SK-N-SH treated with all-trans-retinoic acid at 6 μM for 48 hours (cell line): Measurements from ENCODE around the gene HECTD1.
"Not testable (repeated sequence)": the region's sequence is repeated elsewhere in the genome, so short reads cannot be mapped to it uniquely, and the experiment has no call there.

Experiments
- ATAC-seq: fragments of 200-7000 bp; cut with Tn5 transposase; 3 replicates; pipeline ENCODE4 v1.9.1; 2020; ENCODE audit warnings: mild to moderate bottlenecking, moderate library complexity
- ARNTL ChIP-seq: fragments of 450-650 bp; formaldehyde crosslinking; IDR thresholded peaks from 2 replicates; pipeline ENCODE4 v1.5.0; 2020; ENCODE audit warnings: low read depth, mild to moderate bottlenecking, moderate library complexity, borderline replicate concordance
- BACH2 ChIP-seq: fragments of 250-450 bp; sonication (Bioruptor Pico); IDR thresholded peaks from 2 replicates; pipeline ENCODE4 v1.9.0; 2021; ENCODE audit warnings: mild to moderate bottlenecking, borderline replicate concordance
- CSDC2 ChIP-seq: fragments of 250-450 bp; sonication (Bioruptor Pico); IDR thresholded peaks from 2 replicates; pipeline ENCODE4 v1.5.0; 2020; ENCODE audit warnings: mild to moderate bottlenecking, moderate library complexity
- CSRNP3 ChIP-seq: fragments of 250-450 bp; sonication (Bioruptor Pico); IDR thresholded peaks from 2 replicates; pipeline ENCODE4 v1.5.1; 2021; ENCODE audit warnings: mild to moderate bottlenecking, moderate library complexity
- GLIS3 ChIP-seq: fragments of 250-450 bp; sonication (Bioruptor Pico); IDR thresholded peaks from 2 replicates; pipeline ENCODE4 v1.5.0; 2020; ENCODE audit warnings: mild to moderate bottlenecking, moderate library complexity
- ISL1 ChIP-seq: fragments of 250-450 bp; sonication (Bioruptor Pico); IDR thresholded peaks from 2 replicates; pipeline ENCODE4 v2.1.2; 2022; ENCODE audit warnings: mild to moderate bottlenecking, moderate library complexity
- OSR1 ChIP-seq: fragments of 250-450 bp; sonication (Bioruptor Pico); IDR thresholded peaks from 2 replicates; pipeline ENCODE4 v1.8.0; 2022; ENCODE audit warnings: moderate library complexity, mild to moderate bottlenecking, inconsistent platforms
- POU6F1 ChIP-seq: fragments of 250-450 bp; sonication (Bioruptor Pico); IDR thresholded peaks from 2 replicates; pipeline ENCODE4 v1.8.0; 2021; ENCODE audit warnings: low read depth, mild to moderate bottlenecking, moderate library complexity, borderline replicate concordance
- PPARA ChIP-seq: fragments of 250-450 bp; sonication (Bioruptor Pico); IDR thresholded peaks from 2 replicates; pipeline ENCODE4 v1.5.0; 2020; ENCODE audit warnings: mild to moderate bottlenecking, borderline replicate concordance
- TCF4 ChIP-seq: fragments of 250-450 bp; sonication (Bioruptor Pico); IDR thresholded peaks from 2 replicates; pipeline ENCODE4 v1.8.0; 2021; ENCODE audit warnings: mild to moderate bottlenecking, moderate library complexity, borderline replicate concordance
- TSHZ2 ChIP-seq: fragments of 250-450 bp; sonication (Bioruptor Pico); IDR thresholded peaks from 2 replicates; pipeline ENCODE4 v1.5.0; 2020; ENCODE audit warnings: mild to moderate bottlenecking, moderate library complexity
- ZFP3 ChIP-seq: fragments of 250-450 bp; sonication (Bioruptor Pico); IDR thresholded peaks from 2 replicates; pipeline ENCODE4 v1.5.0; 2020; ENCODE audit warnings: mild to moderate bottlenecking, moderate library complexity
- ZNF565 ChIP-seq: fragments of 450-650 bp; formaldehyde crosslinking; conservative IDR thresholded peaks from 2 replicates; pipeline ENCODE4 v1.5.0; 2020; ENCODE audit warnings: low read depth, mild to moderate bottlenecking, moderate library complexity
- ZNF70 ChIP-seq: fragments of 450-650 bp; formaldehyde crosslinking; IDR thresholded peaks from 2 replicates; pipeline ENCODE4 v1.5.0; 2020; ENCODE audit warnings: mild to moderate bottlenecking, moderate library complexity
- ZNF8 ChIP-seq: fragments of 450-650 bp; formaldehyde crosslinking; IDR thresholded peaks from 2 replicates; pipeline ENCODE4 v1.5.0; 2020; ENCODE audit warnings: mild to moderate bottlenecking, moderate library complexity

HECTD1 gene

GRCh38 chr14:31190219-31190603, 17.4 kb downstream of the HECTD1 start:
- ATAC-seq, result no peak
- TF ChIP-seq ZNF70 (no peak), BACH2 (no peak), OSR1 (CRISPR knock-in tag) (no peak)

GRCh38 chr14:31189346-31190218, 18.0 kb downstream of the HECTD1 start:
- TF ChIP-seq ISL1 (no peak), PPARA (no peak), BACH2 (no peak), OSR1 (CRISPR knock-in tag) (no peak), GLIS3 (CRISPR knock-in tag) (no peak), ZNF8 (CRISPR knock-in tag) (no peak), ZFP3 (no peak)
- TF ChIP-seq, all 23 proteins: peak for 0
- ATAC-seq, result no peak

GRCh38 chr14:31188744-31189143, 18.8 kb downstream of the HECTD1 start:
- no peak for TF ChIP-seq POU6F1 (CRISPR knock-in tag)
- no peak for TF ChIP-seq ZNF70
- no peak for TF ChIP-seq TSHZ2
- no peak for TF ChIP-seq CSDC2 (CRISPR knock-in tag)
- no peak for TF ChIP-seq CSRNP3
- TF ChIP-seq TCF4 (CRISPR knock-in tag), result no peak
- no peak for TF ChIP-seq PPARA
- TF ChIP-seq, all 23 proteins: peak for 0
- ATAC-seq, result no peak

- ATAC-seq, result not testable (repeated sequence)
Observed at GRCh38 chr14:31182016-31182415, 25.6 kb downstream of the HECTD1 start.

- no peak for ATAC-seq
- TF ChIP-seq OSR1 (CRISPR knock-in tag) (no peak), ARNTL (no peak), TSHZ2 (no peak), ZNF70 (no peak), ZNF565 (CRISPR knock-in tag) (no peak), TCF4 (CRISPR knock-in tag) (no peak), CSDC2 (CRISPR knock-in tag) (no peak), POU6F1 (CRISPR knock-in tag) (no peak), CSRNP3 (no peak)
- TF ChIP-seq, all 23 proteins: peak for 0
Observed at GRCh38 chr14:31181271-31181670, 26.3 kb downstream of the HECTD1 start.
